Stimulated activated CD4-positive, alpha-beta T cell treated with anti-CD3 and anti-CD28 coated beads, Interleukin-2, amount 100 ng/mL, for 48 hours (primary cell): Measurements from ENCODE around the gene ERC1.

ENCODE experiments used
- DNase-seq, 2 donors: peaks; one replicate each; pipeline ENCODE4 v3.0.0-alpha.2; 2020

Gene ERC1

DNA sequence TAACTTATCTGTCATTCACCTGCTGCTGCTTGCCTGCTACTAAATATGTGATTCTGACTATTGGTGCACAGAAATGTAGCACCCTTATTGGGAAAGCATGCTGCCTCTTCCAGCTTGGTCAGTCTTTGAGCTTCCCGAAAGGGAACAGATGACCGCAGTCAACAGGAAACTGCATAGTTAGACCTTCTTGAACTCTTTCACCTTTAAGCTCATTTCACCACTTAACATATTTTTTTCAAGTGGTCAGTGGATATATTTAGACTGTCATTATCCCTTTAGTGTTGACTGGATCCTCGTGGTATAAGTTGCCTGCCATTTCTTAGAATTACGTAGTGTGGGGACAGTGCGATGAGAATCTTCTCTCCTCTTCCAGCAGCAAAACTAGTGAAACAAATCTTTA lies 378.4 kb downstream of the ERC1 start:
- DNase-seq, result no peak

- no peak for DNase-seq
Observed at GRCh38 chr12:1369938-1370500, 379.0 kb downstream of the ERC1 start.

GRCh38 chr12:1373901-1374735 lies 383.1 kb downstream of the ERC1 start:
- no peak for DNase-seq

GRCh38 chr12:1375323-1375722 lies 384.3 kb downstream of the ERC1 start:
- no peak for DNase-seq

DNA sequence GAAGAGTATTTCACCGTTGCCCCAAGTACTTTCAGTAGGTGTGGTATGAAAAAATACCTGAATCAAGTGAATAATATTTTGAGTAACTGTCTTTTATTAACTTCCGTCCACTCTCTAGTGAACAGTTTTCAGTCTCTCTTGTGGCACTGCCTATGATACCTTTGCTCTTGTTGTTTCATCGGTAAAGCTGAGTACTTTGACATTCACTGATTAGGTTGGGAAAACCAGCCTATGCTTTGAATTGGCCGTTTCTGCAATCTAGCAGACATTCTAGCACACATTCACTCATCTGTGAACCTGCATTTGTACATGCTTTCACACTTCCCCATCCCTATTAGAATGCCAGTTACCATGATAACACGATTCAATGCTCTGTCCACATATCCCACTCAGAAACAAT lies 386.1 kb downstream of the ERC1 start:
- DNase-seq, result no peak

- DNase-seq, result no peak
Observed at GRCh38 chr12:1377681-1378080, 386.7 kb downstream of the ERC1 start.

GRCh38 chr12:1380171-1380851 lies 389.3 kb downstream of the ERC1 start:
- DNase-seq, result no peak

- no peak for DNase-seq
Observed at GRCh38 chr12:1382151-1382550, 391.1 kb downstream of the ERC1 start.

GRCh38 chr12:1382826-1383225 lies 391.8 kb downstream of the ERC1 start:
- no peak for DNase-seq

DNA sequence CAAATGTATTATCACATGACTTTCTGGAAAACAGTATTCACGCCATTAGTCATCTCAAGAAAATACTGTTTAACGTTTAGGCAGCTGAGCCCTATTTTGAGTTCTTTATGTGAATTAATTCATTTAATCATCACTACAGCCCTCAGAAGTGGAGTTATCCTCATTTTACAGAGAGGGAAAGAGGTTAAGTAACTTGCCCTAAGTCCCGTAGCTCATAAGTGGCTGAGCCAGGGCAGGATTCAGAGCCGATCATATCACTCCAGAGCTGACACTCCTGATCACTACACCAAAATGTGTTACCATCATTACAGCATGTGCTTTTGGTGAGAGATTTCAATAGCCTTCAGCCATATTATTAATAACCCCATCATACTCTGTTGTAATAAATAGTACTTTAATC lies 392.7 kb downstream of the ERC1 start:
- no peak for DNase-seq

GRCh38 chr12:1384910-1385309 lies 393.9 kb downstream of the ERC1 start:
- no peak for DNase-seq

DNA sequence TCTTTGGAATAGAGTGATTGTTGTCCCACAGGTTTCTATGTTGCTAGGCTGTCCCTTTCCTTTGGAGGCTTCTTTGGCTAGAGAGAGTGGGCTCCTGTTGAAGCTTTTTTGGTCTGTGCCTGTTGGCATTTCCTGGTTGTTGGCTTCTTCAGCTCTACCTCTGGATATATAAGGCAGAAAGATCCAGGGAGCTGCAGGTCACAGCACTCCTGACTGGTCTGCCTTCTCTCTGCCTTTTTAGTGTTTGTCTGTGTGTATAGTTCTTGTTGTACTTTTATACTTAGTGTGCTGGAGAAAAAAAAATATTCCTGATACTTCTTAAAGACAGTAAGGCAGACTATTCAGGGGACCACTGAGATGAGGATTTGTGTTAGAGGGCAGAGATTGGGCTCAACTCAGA lies 400.7 kb downstream of the ERC1 start:
- no peak for DNase-seq

- DNase-seq, result no peak
Observed at GRCh38 chr12:1395421-1395955, 404.5 kb downstream of the ERC1 start.

GRCh38 chr12:1398673-1399072 lies 407.6 kb downstream of the ERC1 start:
- no peak for DNase-seq

- no peak for DNase-seq
Observed at GRCh38 chr12:1401891-1402290, 410.9 kb downstream of the ERC1 start.

- no peak for DNase-seq
Observed at GRCh38 chr12:1403417-1403816, 412.4 kb downstream of the ERC1 start.

DNA sequence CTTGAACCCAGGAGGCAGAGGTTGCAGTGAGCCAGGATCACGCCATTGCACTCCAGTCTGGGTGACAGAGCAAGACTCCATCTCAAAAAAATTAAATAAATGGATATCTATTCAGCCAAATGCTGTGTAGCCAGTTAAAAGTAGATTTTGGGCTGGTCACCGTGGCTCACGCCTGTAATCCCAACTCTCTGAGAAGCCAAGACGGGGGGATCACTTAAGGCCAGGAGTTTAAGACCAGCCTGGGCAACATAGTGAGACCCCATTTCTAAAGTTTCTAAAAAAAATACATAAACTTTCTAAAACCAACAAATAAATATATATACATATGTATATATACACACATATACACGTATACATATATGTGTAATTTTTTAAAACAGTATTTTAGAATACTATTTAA lies 414.6 kb downstream of the ERC1 start:
- no peak for DNase-seq

GRCh38 chr12:1410794-1411193 lies 419.8 kb downstream of the ERC1 start:
- no peak for DNase-seq

- no peak for DNase-seq
Observed at GRCh38 chr12:1413930-1414329, 422.9 kb downstream of the ERC1 start.

DNA sequence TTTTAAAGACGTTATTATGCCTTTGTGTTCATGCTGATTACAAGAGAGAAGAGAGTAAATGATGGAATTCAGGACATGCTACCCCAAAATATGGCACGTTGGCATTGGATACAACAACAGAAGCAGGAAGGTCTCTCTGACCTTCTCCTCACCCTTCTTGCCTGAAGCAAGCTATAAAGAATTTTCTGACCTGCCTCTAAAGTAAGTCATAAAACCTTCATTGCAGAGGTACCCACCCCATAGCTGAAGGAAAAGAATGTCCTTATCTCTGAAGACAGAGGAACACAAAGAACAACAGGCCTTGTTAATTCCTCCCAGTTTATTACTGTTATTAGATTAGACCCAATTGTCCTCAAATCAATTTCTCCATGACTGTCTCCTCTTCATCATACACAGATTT lies 427.1 kb downstream of the ERC1 start:
- DNase-seq, result no peak

DNA sequence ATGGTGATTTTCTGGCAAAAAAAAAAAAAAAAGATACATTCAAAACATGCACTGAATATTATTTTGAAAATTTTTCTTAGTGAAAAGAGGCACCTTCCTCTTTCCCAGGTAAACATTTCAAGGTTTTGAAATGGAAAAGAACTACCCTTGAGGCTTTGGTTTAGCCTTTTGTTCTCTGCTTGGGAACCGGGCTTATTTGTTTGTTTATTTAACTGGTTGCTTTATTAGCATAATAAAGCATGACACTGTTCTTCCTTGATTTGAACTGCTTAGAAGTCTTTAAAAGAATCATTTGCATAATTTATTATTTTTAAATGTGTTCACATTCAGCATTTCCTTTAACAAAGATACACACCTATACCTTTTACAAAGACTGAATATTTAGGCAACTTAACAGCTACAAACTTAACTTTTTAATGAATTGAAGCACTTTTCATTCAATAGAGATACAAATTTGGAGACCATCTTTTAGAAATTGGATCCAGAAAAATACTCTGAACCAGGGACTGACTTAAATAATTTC lies 428.9 kb downstream of the ERC1 start:
- no peak for DNase-seq

- DNase-seq, result no peak
Observed at GRCh38 chr12:1421091-1421846, 430.2 kb downstream of the ERC1 start.
